LNCaP clone FGC (cell line): ENCODE results near the gene FCER2.

Source experiments
- DNase-seq: peaks from one replicate; pipeline ENCODE4 v3.0.0-alpha.2; 2011; ENCODE audit warnings: low read depth
- H3K4me3 ChIP-seq: 2 replicates; pipeline ENCODE4 v1.5.1; 2011; ENCODE audit warnings: mild to moderate bottlenecking, low read depth, low read length, control low read depth
- CTCF ChIP-seq: IDR thresholded peaks from 2 replicates; pipeline ENCODE4 v1.5.1; 2012; ENCODE audit warnings: mild to moderate bottlenecking; ENCODE audit not compliant: control insufficient read depth, insufficient read depth; ENCODE audit errors: extremely low read depth

Gene FCER2

GRCh38 chr19:7739801-7740681, 38.1 kb upstream of the FCER2 start:
- no peak overlapping the region for H3K4me3 ChIP-seq
- no peak for TF ChIP-seq CTCF
- no peak for DNase-seq

GRCh38 chr19:7739211-7739755, 37.4 kb upstream of the FCER2 start:
- no peak for TF ChIP-seq CTCF
- DNase-seq, result no peak
- H3K4me3 ChIP-seq, result no peak overlapping the region

- no peak overlapping the region for H3K4me3 ChIP-seq
- DNase-seq, result no peak
- no peak for TF ChIP-seq CTCF
Observed at GRCh38 chr19:7738023-7738422, 36.1 kb upstream of the FCER2 start.

GRCh38 chr19:7737215-7737614, 35.3 kb upstream of the FCER2 start:
- DNase-seq, result no peak
- TF ChIP-seq CTCF, result no peak
- no peak overlapping the region for H3K4me3 ChIP-seq

- TF ChIP-seq CTCF, result no peak
- no peak for DNase-seq
- H3K4me3 ChIP-seq, result no peak overlapping the region
Observed at GRCh38 chr19:7736148-7736547, 34.2 kb upstream of the FCER2 start.

- DNase-seq, result no peak
- TF ChIP-seq CTCF, result no peak
- H3K4me3 ChIP-seq, result no peak overlapping the region
Observed at GRCh38 chr19:7734220-7735203, 32.6 kb upstream of the FCER2 start.
